Suprapubic skin (tissue), 4 donors: ENCODE data around the gene ARL5A. TPM values are rescaled to one million over a fixed set of nuclear protein-coding genes. Genes with fewer than 3 reads are reported as not detected.

Source experiments
- DNase-seq, 2 donors: peaks; one replicate each; pipeline ENCODE4 v3.0.0-alpha.2; 2019; ENCODE audit warnings: low spot score in 2 of 2
- H3K27ac ChIP-seq: fragments of 200-600 bp; sonication (generic); one replicate; pipeline ENCODE4 v1.5.1; 2019
- H3K27me3 ChIP-seq: fragments of 200-600 bp; sonication (generic); one replicate; pipeline ENCODE4 v1.5.1; 2019
- H3K36me3 ChIP-seq: fragments of 200-600 bp; sonication (generic); one replicate; pipeline ENCODE4 v1.5.1; 2019
- H3K4me1 ChIP-seq: fragments of 200-600 bp; sonication (generic); one replicate; pipeline ENCODE4 v1.5.1; 2019
- H3K4me3 ChIP-seq: fragments of 200-600 bp; sonication (generic); one replicate; pipeline ENCODE4 v1.5.1; 2019; ENCODE audit warnings: mild to moderate bottlenecking
- H3K9me3 ChIP-seq: fragments of 200-600 bp; sonication (generic); one replicate; pipeline ENCODE4 v1.5.1; 2019
- EP300 ChIP-seq: sonication (generic); formaldehyde crosslinking; IDR thresholded peaks from one replicate; pipeline ENCODE4 v1.6.1; 2017; ENCODE audit warnings: antibody characterized with exemption
- POLR2A ChIP-seq, 2 donors: fragments of 450-650 bp; IDR thresholded peaks; one replicate each; pipeline ENCODE4 v1.6.1; 2017; ENCODE audit warnings: antibody characterized with exemption in 2 of 2, mild to moderate bottlenecking in 2 of 2, moderate library complexity in 2 of 2
- POLR2AphosphoS5 ChIP-seq, 3 donors: sonication (generic); formaldehyde crosslinking; IDR thresholded peaks; one replicate each; pipeline ENCODE4 v1.6.1; 2017; ENCODE audit warnings: antibody characterized with exemption in 3 of 3
- WGBS: methylation state at CpG from one replicate; pipeline ENCODE4 v1.1.5; 2018; 5-methylcytosine and 5-hydroxymethylcytosine counted together
- total RNA-seq, 4 donors: library from RNA; depleted of rRNA; stranded (reverse); fragments of >200 nt; gene quantifications; one replicate each; pipeline ENCODE4 v1.1.0, GENCODE V29; 2016
- TF ChIP-seq, protein P1 (sequence below), 2 donors: fragments of 200-600 bp in 1 of 2; fragments of 450-650 bp in 1 of 2; sonication (generic) in 1 of 2; IDR thresholded peaks; one replicate each; pipeline ENCODE4 v1.5.1; 2016 to 2019; ENCODE audit warnings: antibody characterized with exemption in 2 of 2, mild to moderate bottlenecking in 1 of 2, moderate library complexity in 1 of 2

The ARL5A gene
- total RNA-seq, 4 donors from 2014 or later, result 76.7 to 124 (median 94.5) TPM

DNA sequence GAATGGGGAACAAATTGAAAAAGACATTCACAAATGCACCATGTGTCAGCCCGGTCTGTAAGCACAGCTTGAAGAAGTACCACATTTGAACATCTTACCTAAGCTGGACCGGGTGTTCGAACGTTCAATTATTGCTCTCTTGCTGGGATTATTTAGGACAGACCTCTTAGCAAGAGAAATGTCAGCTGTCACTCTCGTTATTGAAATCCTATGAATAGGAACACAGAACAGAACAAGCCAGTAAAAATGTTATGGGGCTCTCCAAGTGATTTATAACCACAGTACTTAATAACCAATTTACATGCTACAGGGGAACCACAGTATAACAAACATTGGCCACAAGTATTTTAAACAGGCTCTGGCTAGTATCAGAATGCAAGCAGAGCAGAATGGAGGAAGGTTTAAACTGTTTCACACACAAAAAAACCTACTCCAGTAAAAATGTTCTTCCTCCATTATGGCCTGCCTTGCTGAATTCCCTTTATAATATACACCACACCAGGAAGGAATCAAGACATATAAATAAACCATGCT, 32.5 kb upstream of the ARL5A start:
- H3K27ac ChIP-seq, result no peak overlapping the region
- no peak for TF ChIP-seq POLR2AphosphoS5 (IDR thresholded peaks at IDR 0.05)
- TF ChIP-seq POLR2A (IDR thresholded peaks at IDR 0.05), result no peak
- TF ChIP-seq, protein P1, sequence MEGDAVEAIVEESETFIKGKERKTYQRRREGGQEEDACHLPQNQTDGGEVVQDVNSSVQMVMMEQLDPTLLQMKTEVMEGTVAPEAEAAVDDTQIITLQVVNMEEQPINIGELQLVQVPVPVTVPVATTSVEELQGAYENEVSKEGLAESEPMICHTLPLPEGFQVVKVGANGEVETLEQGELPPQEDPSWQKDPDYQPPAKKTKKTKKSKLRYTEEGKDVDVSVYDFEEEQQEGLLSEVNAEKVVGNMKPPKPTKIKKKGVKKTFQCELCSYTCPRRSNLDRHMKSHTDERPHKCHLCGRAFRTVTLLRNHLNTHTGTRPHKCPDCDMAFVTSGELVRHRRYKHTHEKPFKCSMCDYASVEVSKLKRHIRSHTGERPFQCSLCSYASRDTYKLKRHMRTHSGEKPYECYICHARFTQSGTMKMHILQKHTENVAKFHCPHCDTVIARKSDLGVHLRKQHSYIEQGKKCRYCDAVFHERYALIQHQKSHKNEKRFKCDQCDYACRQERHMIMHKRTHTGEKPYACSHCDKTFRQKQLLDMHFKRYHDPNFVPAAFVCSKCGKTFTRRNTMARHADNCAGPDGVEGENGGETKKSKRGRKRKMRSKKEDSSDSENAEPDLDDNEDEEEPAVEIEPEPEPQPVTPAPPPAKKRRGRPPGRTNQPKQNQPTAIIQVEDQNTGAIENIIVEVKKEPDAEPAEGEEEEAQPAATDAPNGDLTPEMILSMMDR (IDR thresholded peaks at IDR 0.05), result no peak
- no peak for TF ChIP-seq EP300

DNA sequence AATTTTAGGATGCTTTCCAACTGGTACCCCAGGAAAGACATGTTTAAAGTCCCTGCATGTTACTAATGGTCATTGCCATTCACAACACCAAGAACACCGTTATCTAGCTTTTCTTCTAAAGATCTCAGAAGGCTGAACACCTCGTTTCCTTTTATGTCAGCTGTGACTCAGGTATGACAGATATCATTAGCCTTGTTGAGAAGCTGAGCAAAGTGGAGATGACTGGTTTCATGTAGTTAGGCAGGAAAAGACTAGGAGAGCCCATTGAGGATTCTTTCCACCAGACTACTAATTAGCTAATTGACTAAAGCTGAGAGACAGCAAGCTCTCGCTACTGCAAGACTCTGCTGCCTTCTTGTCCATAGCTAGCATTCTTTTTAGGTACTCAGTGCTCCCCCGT, 32.0 kb upstream of the ARL5A start:
- H3K36me3 ChIP-seq, result no peaks in the 10 kb centered on the region
- DNase-seq, result no peak
- no peak overlapping the region for H3K4me3 ChIP-seq
- WGBS, result 85% methylated on average over 4 of the region's 4 CpGs
- TF ChIP-seq, protein P1 (IDR thresholded peaks at IDR 0.05), result no peak
- no peak for TF ChIP-seq POLR2AphosphoS5 (IDR thresholded peaks at IDR 0.05)
- no peak for TF ChIP-seq POLR2A (IDR thresholded peaks at IDR 0.05)
- TF ChIP-seq EP300, result no peak
- H3K27me3 ChIP-seq, result no peaks in the 10 kb centered on the region
- no peaks in the 10 kb centered on the region for H3K9me3 ChIP-seq
- no peaks in the 10 kb centered on the region for H3K4me1 ChIP-seq
- no peak overlapping the region for H3K27ac ChIP-seq

More for the DNA sequence above, 32.5 kb upstream of the ARL5A start:
- H3K4me3 ChIP-seq, result no peak overlapping the region
- no peaks in the 10 kb centered on the region for H3K9me3 ChIP-seq
- DNase-seq, result no peak
- H3K4me1 ChIP-seq, result no peaks in the 10 kb centered on the region
- 92% methylated on average over 5 of the region's 5 CpGs for WGBS
- H3K36me3 ChIP-seq, result no peaks in the 10 kb centered on the region
- H3K27me3 ChIP-seq, result no peaks in the 10 kb centered on the region

DNA sequence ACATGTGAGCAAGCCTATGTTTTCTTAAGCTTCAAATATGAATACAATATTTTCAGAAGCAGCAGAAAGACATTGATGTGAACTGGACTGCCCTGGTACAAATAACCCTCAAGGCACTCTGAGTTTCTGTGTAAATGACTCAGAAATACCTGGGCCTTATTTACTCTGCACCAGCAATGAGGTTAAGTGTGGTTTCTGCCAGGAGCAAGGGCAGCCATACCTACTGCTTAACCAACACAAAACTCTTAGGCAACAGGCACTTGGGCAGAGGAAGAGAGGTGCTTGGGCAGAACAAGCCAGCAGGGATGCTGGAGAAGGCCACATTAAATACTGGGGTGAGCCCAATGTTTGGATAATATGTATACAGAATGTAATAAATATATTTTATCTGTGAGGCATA, 29.4 kb upstream of the ARL5A start:
- Histone ChIP-seq H3K27me3 (no peaks in the 10 kb centered on the region), H3K4me1 (no peaks in the 10 kb centered on the region), H3K27ac (no peak overlapping the region), H3K4me3 (no peak overlapping the region), H3K36me3 (no peaks in the 10 kb centered on the region), H3K9me3 (no peaks in the 10 kb centered on the region)
- no peak for DNase-seq
- TF ChIP-seq POLR2AphosphoS5 (IDR thresholded peaks at IDR 0.05), result no peak
- TF ChIP-seq, protein P1 (IDR thresholded peaks at IDR 0.05), result no peak
- no peak for TF ChIP-seq EP300
- no peak for TF ChIP-seq POLR2A (IDR thresholded peaks at IDR 0.05)

- no peaks in the 10 kb centered on the region for H3K36me3 ChIP-seq
- no peaks in the 10 kb centered on the region for H3K27me3 ChIP-seq
- TF ChIP-seq POLR2A (IDR thresholded peaks at IDR 0.05), result no peak
- no peak for TF ChIP-seq POLR2AphosphoS5 (IDR thresholded peaks at IDR 0.05)
- TF ChIP-seq, protein P1 (IDR thresholded peaks at IDR 0.05), result no peak
- TF ChIP-seq EP300, result no peak
- WGBS, result 93% methylated on average over 3 of the region's 3 CpGs
- H3K4me3 ChIP-seq, result no peak overlapping the region
- H3K27ac ChIP-seq, result no peak overlapping the region
- no peak for DNase-seq
- H3K4me1 ChIP-seq, result no peaks in the 10 kb centered on the region
- no peaks in the 10 kb centered on the region for H3K9me3 ChIP-seq
These were observed 26.9 kb upstream of the ARL5A start for GRCh38 chr2:151855111-151855510.

DNA sequence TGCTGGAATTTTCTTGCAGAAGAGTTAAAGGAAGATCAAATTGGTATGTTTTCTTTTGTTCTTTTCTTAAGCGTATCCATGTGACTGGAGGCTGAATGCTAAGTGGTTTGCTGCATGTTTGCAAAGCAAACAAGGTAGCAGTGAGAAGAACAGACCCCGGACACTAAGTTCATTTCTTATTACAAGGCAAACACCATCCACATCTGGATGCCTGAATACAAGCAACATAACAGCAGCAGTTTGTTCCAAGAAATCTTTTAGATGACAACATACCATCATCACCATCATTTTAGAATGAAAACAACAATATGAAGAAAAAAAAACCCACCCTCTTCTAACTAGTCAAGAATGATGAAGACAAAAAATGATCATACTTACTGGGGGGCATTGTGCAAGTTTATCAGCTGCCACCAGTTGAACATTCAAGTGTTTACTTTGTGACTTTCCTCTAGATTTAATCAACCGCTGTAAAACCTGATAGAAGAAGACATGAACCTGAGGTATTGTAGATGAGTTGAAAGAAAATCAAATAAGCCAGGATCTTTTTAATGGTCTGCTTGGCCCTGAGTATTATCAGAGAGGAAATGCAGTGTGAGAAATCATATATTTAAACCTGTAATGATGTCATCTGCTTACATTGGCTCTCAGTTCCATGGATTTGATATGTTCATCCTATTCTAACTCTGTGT, 25.0 kb upstream of the ARL5A start:
- Histone ChIP-seq H3K9me3 (no peaks in the 10 kb centered on the region), H3K27ac (no peak overlapping the region), H3K36me3 (no peaks in the 10 kb centered on the region), H3K4me1 (no peaks in the 10 kb centered on the region), H3K27me3 (no peaks in the 10 kb centered on the region), H3K4me3 (no peak overlapping the region)
- TF ChIP-seq POLR2AphosphoS5 (IDR thresholded peaks at IDR 0.05), result no peak
- TF ChIP-seq POLR2A (IDR thresholded peaks at IDR 0.05), result no peak
- TF ChIP-seq EP300, result no peak
- TF ChIP-seq, protein P1 (IDR thresholded peaks at IDR 0.05), result no peak
- WGBS, result 90% methylated on average over 3 of the region's 3 CpGs
- DNase-seq, result no peak
